Measurements from ENCODE around the gene GGCX. TPM values are rescaled to one million over a fixed set of nuclear protein-coding genes. Genes with fewer than 3 reads are reported as not detected.
A peak's percentile ranks its signal among the peaks of the same experiment; 100 is the strongest.

GGCX gene
- total and polyA plus RNA-seq, 9 of the 15 experiments (the other 6 are each of a cell fraction or from before 2014, with no cell fraction given), result 14.4 to 47.1 (median 28.1) TPM

- 0 out of 2 replicates have a peak, but pooled peaks have one; percentile 40 for TF ChIP-seq ATF4 (CRISPR knock-in tag; IDR thresholded peaks at IDR 0.05)
- 0 out of 4 replicates have a peak, but pooled peaks of 1 of the 2 experiments have one; percentile 1 for TF ChIP-seq RAD21 (CRISPR knock-in tag; conservative IDR thresholded peaks at IDR 0.05 in 1 of 2, IDR thresholded peaks at IDR 0.05 in 1 of 2)
- peak; percentile 51 for TF ChIP-seq SMAD4 (CRISPR knock-in tag; conservative IDR thresholded peaks at IDR 0.05)
- TF ChIP-seq TSHZ1 (CRISPR knock-in tag; IDR thresholded peaks at IDR 0.05), result peak; percentile 75
- peak; percentile 43; the same call in 1 of the 2 replicates for TF ChIP-seq POLR2G (IDR thresholded peaks at IDR 0.05; ENCODE audit: low read depth, low read length)
- 0 out of 2 replicates have a peak, but pooled peaks have one; percentile 35 for TF ChIP-seq ZNF76 (CRISPR knock-in tag; IDR thresholded peaks at IDR 0.05; ENCODE audit: borderline replicate concordance)
- TF ChIP-seq TCF7L2 (IDR thresholded peaks at IDR 0.05; ENCODE audit: low read depth, low read length), result no peak
- TF ChIP-seq ZBTB9 (CRISPR knock-in tag; IDR thresholded peaks at IDR 0.05), result peak; percentile 54; the same call in 1 of the 2 replicates
- no peak for TF ChIP-seq ELK1 (CRISPR knock-in tag; IDR thresholded peaks at IDR 0.05)
- TF ChIP-seq YY1 (IDR thresholded peaks at IDR 0.05; ENCODE audit: borderline replicate concordance in 1 of 3, control insufficient read depth in 1 of 3, extremely low read depth in 1 of 3, insufficient read depth in 3 of 3, insufficient read length in 1 of 3, insufficient replicate concordance in 2 of 3, low read depth in 1 of 3, low read length in 2 of 3), result peak in 1 of 3 experiments; percentile 58
- 0 out of 2 replicates have a peak, but pooled peaks have one; percentile 7 for TF ChIP-seq TEAD4 (IDR thresholded peaks at IDR 0.05; ENCODE audit: low read length)
- TF ChIP-seq TEAD4 (CRISPR knock-in tag; IDR thresholded peaks at IDR 0.05; ENCODE audit: borderline replicate concordance), result no peak
- 0 out of 2 replicates have a peak, but pooled peaks have one; percentile 64 for TF ChIP-seq HIVEP1 (CRISPR knock-in tag; IDR thresholded peaks at IDR 0.05)
Observed at GRCh38 chr2:85578243-85579180, 17.2 kb upstream of the GGCX start (continued).

Measured in K562 (cell line).